Common myeloid progenitor, CD34-positive (primary cell): ENCODE data around the gene SFXN4.
A peak's percentile ranks its signal among the peaks of the same experiment; 100 is the strongest.

Source experiments
- CTCF ChIA-PET: fragments of 350-600 bp; sonication (Branson Sonifier 250); formaldehyde crosslinking; loops from one replicate; lab custom pipeline; 2021; ENCODE audit warnings: antibody characterized with exemption; lab: Charles Lee
- POLR2A ChIA-PET: fragments of 350-600 bp; sonication (Branson Sonifier 250); formaldehyde crosslinking; loops from one replicate; lab custom pipeline; 2021; ENCODE audit warnings: antibody characterized with exemption; lab: Charles Lee
- DNase-seq, 3 donors: peaks; one replicate each; pipeline versions ENCODE4 v3.0.0 to v3.0.0-alpha.2; 2013
- H3K27ac ChIP-seq, 2 experiments: 1 replicate in 1 of 2; 2 replicates in 1 of 2; pipeline ENCODE4 v1.7.0; 2013; ENCODE audit warnings: inconsistent platforms in 2 of 2, low read length in 2 of 2, mild to moderate bottlenecking in 2 of 2, low read depth in 1 of 2, moderate library complexity in 1 of 2; ENCODE audit not compliant: severe bottlenecking in 2 of 2, insufficient read depth in 1 of 2, poor library complexity in 1 of 2
- H3K27me3 ChIP-seq, 5 experiments: replicated peaks in 2 of 5; 1 replicate in 3 of 5; 2 replicates in 2 of 5; pipeline versions ENCODE4 v1.6.1 to v1.7.0; 2013; ENCODE audit warnings: low read length in 4 of 5, mild to moderate bottlenecking in 2 of 5, moderate library complexity in 2 of 5, inconsistent platforms in 1 of 5; ENCODE audit not compliant: insufficient read depth in 5 of 5, control insufficient read depth in 4 of 5
- H3K36me3 ChIP-seq, 4 experiments: 1 replicate in 2 of 4; 2 replicates in 2 of 4; pipeline versions ENCODE4 v1.6.1 to v1.7.0; 2013; ENCODE audit warnings: low read length in 3 of 4, control low read depth in 1 of 4, mild to moderate bottlenecking in 1 of 4; ENCODE audit not compliant: control insufficient read depth in 4 of 4, insufficient read depth in 4 of 4
- H3K4me1 ChIP-seq, 4 experiments: 1 replicate in 3 of 4; 2 replicates in 1 of 4; pipeline versions ENCODE4 v1.6.1 to v1.7.1; 2013; ENCODE audit warnings: low read length in 3 of 4, mild to moderate bottlenecking in 3 of 4, control low read depth in 1 of 4, inconsistent platforms in 1 of 4, moderate library complexity in 1 of 4; ENCODE audit not compliant: control insufficient read depth in 4 of 4, insufficient read depth in 4 of 4; ENCODE audit errors: control extremely low read depth in 1 of 4
- H3K4me3 ChIP-seq, 7 experiments: 1 replicate in 4 of 7; 2 replicates in 3 of 7; pipeline versions ENCODE4 v1.5.1 to v1.7.0; 2013; ENCODE audit warnings: mild to moderate bottlenecking in 7 of 7, low read length in 6 of 7, moderate library complexity in 6 of 7, inconsistent platforms in 2 of 7, low read depth in 2 of 7, control low read depth in 1 of 7; ENCODE audit not compliant: insufficient read depth in 4 of 7, control insufficient read depth in 1 of 7; ENCODE audit errors: extremely low read depth in 1 of 7
- H3K9me3 ChIP-seq, 5 experiments: 1 replicate in 4 of 5; 2 replicates in 1 of 5; pipeline versions ENCODE4 v1.6.1 to v1.7.1; 2013; ENCODE audit warnings: low read length in 4 of 5, mild to moderate bottlenecking in 2 of 5, inconsistent platforms in 1 of 5, low read depth in 1 of 5, moderate library complexity in 1 of 5; ENCODE audit not compliant: control insufficient read depth in 4 of 5, insufficient read depth in 2 of 5; ENCODE audit errors: control extremely low read depth in 1 of 5
- WGBS: methylation state at CpG from one replicate; pipeline ENCODE4 v1.1.5; 2013; ENCODE audit not compliant: insufficient coverage; 5-methylcytosine and 5-hydroxymethylcytosine counted together

Gene SFXN4

GRCh38 chr10:119178372-119179119 is 13.0 kb upstream of the SFXN4 start, which contains the start of gene PRDX3:
TSS of gene PRDX3 (minus strand) at chr10:119178812. CDS start at chr10:119178790, 22 bp downstream.
- no peaks in the 10 kb centered on the region for H3K9me3 ChIP-seq
- 0% methylated on average over 44 of the region's 45 CpGs for WGBS
- peak within 1 kb of the TSS; percentile 79 to 89 for H3K27ac ChIP-seq
- peaks cover 5 to 24% (median 18%) of the 10 kb centered on the region in 4 experiments for H3K4me1 ChIP-seq
- H3K36me3 ChIP-seq = peaks cover 6 to 31% (median 21%) of the 10 kb centered on the region in 4 experiments
- no peaks in the 10 kb centered on the region for H3K27me3 ChIP-seq
- DNase-seq = peak; percentile 87 to 92 (median 91)
- ChIA-PET POLR2A (no interaction called here), CTCF (interaction anchor here (2.0 to 2.7 kb wide), 2 partner anchors 11 to 20 kb away, joined by 11 to 14 read pairs; no protein-coding TSS in a partner anchor)
- H3K4me3 ChIP-seq = peak within 1 kb of the TSS; percentile 61 to 98 (median 86)

GRCh38 chr10:119177708-119178371 is 12.3 kb upstream of the SFXN4 start:
- peak in 2 of 3 donors; percentile 52 to 65 for DNase-seq
- Histone ChIP-seq H3K27me3 (no peaks in the 10 kb centered on the region), H3K36me3 (peaks cover 6 to 33% (median 24%) of the 10 kb centered on the region in 4 experiments), H3K4me3 (peak overlapping the region; percentile 61 to 98 (median 86)), H3K4me1 (peaks cover 5 to 24% (median 18%) of the 10 kb centered on the region in 4 experiments), H3K9me3 (no peaks in the 10 kb centered on the region), H3K27ac (peak overlapping the region in 1 of 2 experiments; percentile 89)
- WGBS = 15% methylated on average over 17 of the region's 21 CpGs
- ChIA-PET CTCF (interaction anchor here (1.8 to 2.6 kb wide), 3 partner anchors 10 to 20 kb away, joined by 5 to 7 read pairs (median 6); no protein-coding TSS in a partner anchor), POLR2A (no interaction called here)

GRCh38 chr10:119176166-119176565 is 10.7 kb upstream of the SFXN4 start:
- DNase-seq = no peak
- Histone ChIP-seq H3K9me3 (no peaks in the 10 kb centered on the region), H3K4me1 (peaks cover 5 to 24% (median 18%) of the 10 kb centered on the region in 4 experiments), H3K4me3 (no peak overlapping the region), H3K27me3 (no peaks in the 10 kb centered on the region), H3K36me3 (peaks cover 11 to 48% (median 38%) of the 10 kb centered on the region in 4 experiments), H3K27ac (no peak overlapping the region)
- ChIA-PET CTCF (interaction anchor here (1.0 to 2.6 kb wide), 5 partner anchors 8 to 36 kb away, joined by 4 to 7 read pairs (median 6); no protein-coding TSS in a partner anchor), POLR2A (no interaction called here)
- WGBS = 97% methylated on average over 6 of the region's 6 CpGs

DNA sequence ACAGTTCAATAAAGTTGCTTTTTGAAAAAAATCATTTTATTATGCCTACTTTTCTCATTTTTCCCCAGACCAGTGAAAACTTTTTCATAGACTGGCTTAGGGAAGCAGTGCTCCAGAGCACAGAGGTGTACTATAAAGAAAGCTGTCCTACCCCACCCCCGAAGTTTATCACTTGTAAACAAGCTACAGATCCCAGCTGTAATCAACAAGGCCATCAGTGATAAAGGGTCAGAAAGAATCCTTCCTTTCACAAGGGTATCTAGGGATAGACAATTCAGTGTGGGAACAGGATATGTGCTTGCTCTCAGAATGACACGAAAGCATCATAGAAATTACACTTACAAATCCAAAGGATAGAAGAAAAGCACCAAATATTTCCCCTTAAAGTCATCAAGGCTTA is 8.6 kb upstream of the SFXN4 start:
- H3K4me3 ChIP-seq = no peak overlapping the region
- H3K27me3 ChIP-seq = no peaks in the 10 kb centered on the region
- H3K36me3 ChIP-seq = peaks cover 16 to 62% (median 54%) of the 10 kb centered on the region in 4 experiments
- H3K27ac ChIP-seq = no peak overlapping the region
- ChIA-PET CTCF (interaction anchor here (1.1 to 1.6 kb wide), 2 partner anchors 13 to 18 kb away, joined by 3 to 5 read pairs; no protein-coding TSS in a partner anchor), POLR2A (no interaction called here)
- DNase-seq = no peak
- peaks cover 4 to 22% (median 17%) of the 10 kb centered on the region in 4 experiments for H3K4me1 ChIP-seq
- whole genome bisulfite sequencing = no CpG with 5 or more reads among the region's 2 CpGs
- no peaks in the 10 kb centered on the region for H3K9me3 ChIP-seq

- 70% methylated on average over 5 of the region's 8 CpGs for WGBS
- H3K4me1 ChIP-seq = peaks cover 4 to 32% (median 28%) of the 10 kb centered on the region in 4 experiments
- POLR2A ChIA-PET = no interaction called here
- H3K27ac ChIP-seq = no peak overlapping the region
- H3K27me3 ChIP-seq = no peaks in the 10 kb centered on the region
- no peak for DNase-seq
- CTCF ChIA-PET = interaction anchor here (1.6 kb wide), 1 partner anchor 10 kb away, joined by 6 read pairs; no protein-coding TSS in a partner anchor
- no peaks in the 10 kb centered on the region for H3K9me3 ChIP-seq
- H3K4me3 ChIP-seq = no peak overlapping the region
- H3K36me3 ChIP-seq = peaks cover 7 to 51% (median 42%) of the 10 kb centered on the region in 4 experiments
These were observed 1.5 kb upstream of the SFXN4 start for GRCh38 chr10:119167041-119167440.

DNA sequence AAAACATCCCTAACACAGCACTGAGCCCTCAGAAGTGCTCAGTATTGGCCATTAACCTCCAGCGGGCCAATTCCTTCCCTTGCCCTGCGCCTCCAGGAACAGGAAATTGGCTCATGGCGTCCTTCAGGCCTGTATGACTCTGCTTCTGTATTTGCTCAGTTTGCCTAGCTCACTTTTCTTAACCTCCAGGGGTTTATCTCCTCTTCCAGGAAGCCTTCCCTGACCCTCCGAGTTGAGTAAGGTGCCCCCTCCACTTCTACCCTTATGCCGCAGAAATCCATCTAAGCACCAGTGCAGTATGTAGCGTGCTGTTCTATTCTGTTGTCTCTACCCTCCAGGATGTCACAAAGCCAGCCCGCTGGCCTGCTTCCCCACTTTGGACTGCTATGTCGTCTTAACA is 1.1 kb upstream of the SFXN4 start:
- ChIA-PET POLR2A (no interaction called here), CTCF (interaction anchor here (1.1 kb wide), 1 partner anchor 27 kb away, joined by 3 read pairs; no protein-coding TSS in a partner anchor)
- DNase-seq = no peak
- no peaks in the 10 kb centered on the region for H3K9me3 ChIP-seq
- H3K27ac ChIP-seq = no peak overlapping the region
- no peaks in the 10 kb centered on the region for H3K27me3 ChIP-seq
- peaks cover 4 to 32% (median 28%) of the 10 kb centered on the region in 4 experiments for H3K4me1 ChIP-seq
- 62% methylated on average over 5 of the region's 8 CpGs for WGBS
- peaks cover 9 to 51% (median 41%) of the 10 kb centered on the region in 4 experiments for H3K36me3 ChIP-seq
- H3K4me3 ChIP-seq = peak overlapping the region in 3 of 7 experiments; percentile 89 to 92 (median 91)
